HG03196 (cell line): ENCODE results near the gene APCDD1.
"Not testable (repeated sequence)": the region's sequence is repeated elsewhere in the genome, so short reads cannot be mapped to it uniquely, and the experiment has no call there.

ENCODE experiments used
- ATAC-seq: cut with Tn5 transposase; IDR thresholded peaks from one replicate; pipeline ENCODE4 v1.9.1; 2021; ENCODE audit not compliant: unreplicated experiment

The APCDD1 gene

DNA sequence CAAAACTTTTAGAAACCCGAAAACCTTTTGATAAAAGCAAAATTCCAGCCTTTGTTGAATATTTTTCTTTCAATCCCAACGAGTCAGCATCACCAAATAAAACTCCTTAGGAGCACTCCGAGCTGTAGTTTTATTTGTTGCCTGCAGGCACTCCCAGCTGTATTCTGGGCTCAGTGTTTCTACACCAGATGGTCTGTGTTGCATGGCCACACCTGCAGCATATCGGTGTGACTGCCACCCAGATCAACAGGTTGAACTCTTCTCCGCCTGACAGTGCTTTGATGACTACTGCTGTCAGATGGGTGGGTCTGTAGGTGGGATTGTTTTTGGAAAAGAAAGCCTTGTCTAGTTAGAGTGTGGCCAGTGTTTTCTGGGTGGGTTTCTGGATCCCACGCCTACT lies 32.7 kb downstream of the APCDD1 start:
- no peak for ATAC-seq

GRCh38 chr18:10488017-10488416 lies 33.6 kb downstream of the APCDD1 start:
- no peak for ATAC-seq

- ATAC-seq: peak; percentile 98
Observed at GRCh38 chr18:10490401-10491165, 36.1 kb downstream of the APCDD1 start.

DNA sequence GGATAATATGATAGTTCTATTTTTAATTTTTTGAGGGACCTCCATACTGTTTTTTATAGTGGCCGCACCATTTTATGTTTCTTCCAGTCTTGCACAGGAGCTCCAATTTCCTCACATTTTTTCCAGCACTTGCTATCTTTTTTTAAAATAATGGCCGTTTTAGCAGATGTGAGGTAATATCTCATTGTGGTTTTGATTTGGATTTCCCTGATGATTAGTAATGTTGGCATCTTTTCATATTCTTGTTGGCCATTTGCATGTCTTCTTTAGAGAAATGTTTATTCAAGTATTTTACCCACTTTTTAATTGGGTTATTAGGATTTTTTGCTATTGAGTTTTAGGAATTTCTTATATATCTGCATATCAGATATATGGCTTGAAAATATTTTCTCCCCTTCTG lies 41.5 kb downstream of the APCDD1 start:
- no peak for ATAC-seq

DNA sequence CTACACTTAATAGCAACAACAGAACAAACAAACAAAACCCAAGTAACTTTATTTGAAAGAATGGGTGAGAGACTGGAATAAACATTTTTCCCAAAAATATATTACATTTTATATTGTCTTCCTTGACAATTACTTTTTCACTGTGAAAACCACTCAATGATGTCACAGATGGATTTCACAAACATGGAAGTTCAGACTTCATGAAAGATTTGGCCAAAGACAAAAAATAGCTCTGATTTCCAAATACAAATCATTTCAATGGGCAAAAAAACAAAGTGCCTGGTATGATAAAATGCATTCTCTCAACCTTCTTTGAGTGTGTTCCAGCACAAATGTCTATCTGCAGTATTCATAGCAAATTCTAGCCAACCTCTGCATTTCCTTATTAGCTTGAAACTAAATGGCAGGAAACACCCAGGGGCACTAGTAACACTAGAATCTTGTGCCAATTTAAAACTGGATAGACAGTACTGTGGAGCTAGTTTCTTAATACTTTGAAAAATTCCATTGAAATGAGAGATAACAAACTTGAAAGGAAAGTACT lies 42.8 kb downstream of the APCDD1 start:
- ATAC-seq: no peak

DNA sequence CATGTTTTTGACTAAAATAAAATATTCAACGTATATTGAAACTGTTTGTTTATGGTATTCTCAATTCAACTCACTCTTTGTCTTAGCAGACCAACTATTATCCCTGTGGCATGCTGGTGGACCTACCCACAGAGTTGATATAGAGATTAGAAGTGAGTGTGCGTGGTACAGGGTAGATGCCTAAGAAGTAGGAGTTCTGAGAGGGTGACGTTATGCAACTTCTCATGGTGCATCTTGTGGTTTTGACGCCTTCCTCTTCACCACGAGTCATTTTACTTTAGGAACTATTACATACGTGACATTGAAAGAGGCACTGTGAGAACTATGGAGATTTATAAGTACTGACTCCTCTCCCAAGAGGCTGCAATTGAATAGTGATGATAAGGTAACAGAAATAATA lies 44.8 kb downstream of the APCDD1 start:
- no peak for ATAC-seq

DNA sequence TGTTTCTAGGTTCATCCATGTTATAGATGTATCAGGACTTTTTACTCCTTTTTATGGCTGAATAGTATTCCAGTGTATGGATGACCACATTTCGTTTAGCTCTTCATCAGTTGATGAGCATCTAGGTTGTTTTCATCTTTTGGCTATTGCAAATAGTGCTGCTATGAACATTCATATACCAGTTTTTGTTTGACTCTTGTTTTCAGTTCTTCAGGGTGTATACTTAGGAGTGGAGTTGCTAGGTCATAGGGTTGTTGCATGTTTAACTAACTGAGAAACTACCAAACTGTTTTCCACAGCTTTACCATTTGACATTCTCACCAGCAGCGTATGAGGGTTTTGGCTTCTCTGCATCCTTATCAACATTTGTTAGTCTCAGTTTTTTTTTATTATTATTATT lies 45.6 kb downstream of the APCDD1 start:
- ATAC-seq: no peak

DNA sequence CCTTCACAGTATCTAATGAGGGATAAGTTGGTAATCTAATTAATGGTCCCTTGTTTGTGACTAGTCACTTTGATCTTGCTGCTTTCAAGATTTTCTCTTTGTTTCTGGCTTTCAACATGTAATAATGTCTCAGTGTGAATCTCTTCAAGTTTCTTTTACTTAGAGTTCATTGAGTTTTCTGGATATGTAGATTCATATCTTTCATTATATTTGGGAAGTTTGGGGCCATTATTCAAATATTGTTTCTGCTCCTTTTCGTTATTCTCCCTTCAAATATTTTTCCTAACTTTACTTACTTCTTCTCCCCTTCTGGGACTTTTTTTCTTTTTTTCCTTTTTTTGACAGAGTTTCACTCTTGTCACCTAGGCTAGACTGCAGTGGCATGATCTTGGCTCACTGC lies 50.3 kb downstream of the APCDD1 start:
- ATAC-seq: no peak

DNA sequence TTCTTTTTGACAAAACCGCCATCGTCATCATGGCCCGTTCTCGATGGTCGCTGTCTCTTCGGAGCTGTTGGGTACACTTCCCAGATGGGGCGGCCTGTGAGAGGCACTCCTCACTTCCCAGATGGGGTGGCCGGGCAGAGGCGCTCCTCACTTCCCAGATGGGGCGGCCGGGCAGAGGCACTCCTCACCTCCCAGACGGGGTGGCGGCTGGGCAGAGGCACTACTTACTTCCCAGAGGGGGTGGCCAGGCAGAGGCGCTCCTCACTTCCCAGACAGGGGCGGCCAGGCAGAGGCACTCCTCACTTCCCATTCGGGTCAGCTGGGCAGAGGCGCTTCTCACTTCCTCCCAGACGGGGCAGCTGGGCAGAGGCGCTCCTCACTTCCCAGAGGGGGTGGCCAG lies 51.5 kb downstream of the APCDD1 start:
- ATAC-seq: not testable (repeated sequence)

DNA sequence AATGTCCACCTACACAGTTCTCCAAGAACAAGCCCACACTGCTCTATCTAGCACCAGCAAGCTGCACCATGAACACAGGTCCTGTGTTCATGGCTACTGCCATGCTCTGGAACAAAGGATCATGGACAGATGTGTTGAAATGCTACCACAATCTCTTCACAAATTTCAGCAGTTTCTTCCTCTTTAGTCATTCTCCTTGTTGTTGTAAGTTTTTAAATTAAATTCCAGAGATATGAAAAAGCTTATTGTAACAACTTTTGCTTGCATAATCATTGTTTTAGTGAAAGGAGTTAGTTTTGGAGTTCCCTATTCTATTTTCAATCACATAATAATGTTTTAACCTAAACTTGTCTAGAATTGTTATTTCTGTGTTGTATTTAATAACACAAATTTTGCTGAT lies 54.2 kb downstream of the APCDD1 start:
- ATAC-seq: no peak

GRCh38 chr18:10511236-10511635 lies 56.8 kb downstream of the APCDD1 start:
- no peak for ATAC-seq

DNA sequence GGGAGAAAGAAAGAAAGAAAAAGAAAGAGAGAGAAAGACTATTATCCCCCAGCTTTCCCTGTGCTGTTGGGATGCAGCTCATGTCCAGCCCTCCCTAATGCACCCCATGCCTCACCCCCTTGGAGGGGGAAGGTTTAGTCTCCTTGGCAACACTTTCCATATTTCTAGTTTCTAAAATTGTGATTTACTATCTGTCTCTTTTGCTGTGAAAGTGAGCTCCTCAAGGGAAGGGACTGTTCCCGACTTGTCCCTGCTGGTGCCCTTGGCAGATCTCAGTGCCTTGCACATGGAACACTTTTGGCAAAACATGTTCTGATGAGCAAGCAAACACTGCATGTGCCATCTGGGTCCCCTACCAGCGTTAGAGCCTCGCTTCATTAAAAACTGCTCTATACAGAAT lies 59.6 kb downstream of the APCDD1 start:
- no peak for ATAC-seq

DNA sequence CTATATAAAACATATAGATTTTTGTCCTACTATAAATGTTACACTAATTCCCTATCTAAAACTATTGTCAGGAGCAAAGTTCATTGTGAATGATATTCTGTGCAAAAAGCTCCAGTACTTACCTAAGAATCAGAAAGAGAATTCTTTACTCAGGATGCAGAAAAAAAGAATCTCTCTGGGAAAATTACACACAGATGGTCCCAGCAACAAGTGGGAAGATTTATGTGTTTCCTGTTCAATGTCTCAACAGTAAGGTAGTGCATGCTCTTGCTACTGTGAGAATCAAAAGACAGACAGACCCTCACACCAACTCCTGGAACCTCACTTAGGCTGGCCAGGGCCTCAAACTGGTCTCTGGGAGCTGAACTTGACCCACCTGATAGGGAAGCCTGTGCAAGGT lies 60.2 kb downstream of the APCDD1 start:
- ATAC-seq: no peak

- no peak for ATAC-seq
Observed at GRCh38 chr18:10515456-10515855, 61.0 kb downstream of the APCDD1 start.

- ATAC-seq: no peak
Observed at GRCh38 chr18:10516078-10516477, 61.6 kb downstream of the APCDD1 start.

- ATAC-seq: no peak
Observed at GRCh38 chr18:10518595-10519255, 64.3 kb downstream of the APCDD1 start.

DNA sequence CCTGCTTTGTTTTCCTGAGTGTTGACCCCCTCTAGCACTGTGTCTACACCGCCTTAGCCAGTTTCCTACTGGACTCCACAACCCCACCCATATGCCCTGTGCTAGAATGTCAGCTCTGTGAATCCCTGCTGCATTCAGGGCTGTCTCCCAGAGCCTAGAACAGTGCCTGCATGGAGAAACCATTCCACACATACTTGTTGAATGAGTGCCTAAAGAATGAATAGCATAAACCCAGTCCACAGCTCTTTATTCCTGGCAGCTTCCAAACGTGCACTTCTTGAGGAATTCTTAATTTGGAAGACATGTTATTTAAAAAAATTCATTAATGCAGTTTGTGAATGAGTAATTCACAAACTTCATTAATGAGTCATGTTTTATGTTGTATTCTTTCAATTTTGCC lies 64.9 kb downstream of the APCDD1 start:
- ATAC-seq: no peak

DNA sequence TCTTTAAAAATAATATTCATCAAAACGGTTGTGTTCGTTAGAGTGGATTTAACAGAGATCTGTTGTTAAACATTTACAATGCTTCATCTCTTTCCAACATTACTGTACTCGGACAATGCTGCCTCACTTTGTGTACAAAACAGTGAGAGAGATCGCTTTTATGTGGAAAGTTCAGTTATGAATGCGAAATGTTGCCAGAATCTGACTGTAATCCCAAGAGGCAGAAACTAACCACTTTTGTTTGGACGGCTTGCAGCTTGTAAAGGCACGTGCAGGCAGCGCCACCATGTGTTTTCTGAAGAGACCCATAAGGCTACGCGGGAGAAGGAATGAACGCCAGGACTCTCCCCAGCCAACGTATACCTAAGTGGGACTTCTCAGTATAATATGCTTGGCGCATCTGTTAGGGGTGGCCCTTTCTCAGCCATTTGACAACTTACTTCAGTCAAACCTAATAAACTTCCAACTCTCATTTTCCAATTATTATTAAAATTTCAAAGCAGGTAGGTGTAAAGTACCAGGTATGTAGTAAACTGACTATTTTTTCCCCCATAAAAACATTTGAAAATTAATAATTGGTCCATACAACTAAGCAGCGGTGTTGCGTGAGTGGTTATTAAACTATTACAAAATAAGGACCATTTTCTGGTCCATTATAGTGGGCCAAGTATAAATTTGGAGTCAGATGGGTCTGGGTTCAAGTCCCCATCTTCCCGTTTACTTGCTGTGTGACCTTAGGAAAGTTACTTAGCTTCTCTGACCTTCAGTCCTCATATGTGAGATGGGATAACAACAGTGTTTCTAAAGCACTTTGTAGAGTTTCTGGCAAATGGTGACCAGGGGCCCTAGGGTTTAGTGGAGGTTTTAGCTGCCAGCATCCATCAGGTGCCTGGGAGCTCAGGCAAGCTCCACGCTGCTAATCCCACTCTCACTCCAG lies 65.8 kb downstream of the APCDD1 start:
- peak; percentile 52 for ATAC-seq

GRCh38 chr18:10521566-10521965 lies 67.1 kb downstream of the APCDD1 start:
- no peak for ATAC-seq

GRCh38 chr18:10522574-10522973 lies 68.1 kb downstream of the APCDD1 start:
- ATAC-seq: no peak

GRCh38 chr18:10523544-10523943 lies 69.1 kb downstream of the APCDD1 start:
- no peak for ATAC-seq
